Measurements from ENCODE around the gene C1QTNF4.
A peak's percentile ranks its signal among the peaks of the same experiment; 100 is the strongest.

The C1QTNF4 gene

DNA sequence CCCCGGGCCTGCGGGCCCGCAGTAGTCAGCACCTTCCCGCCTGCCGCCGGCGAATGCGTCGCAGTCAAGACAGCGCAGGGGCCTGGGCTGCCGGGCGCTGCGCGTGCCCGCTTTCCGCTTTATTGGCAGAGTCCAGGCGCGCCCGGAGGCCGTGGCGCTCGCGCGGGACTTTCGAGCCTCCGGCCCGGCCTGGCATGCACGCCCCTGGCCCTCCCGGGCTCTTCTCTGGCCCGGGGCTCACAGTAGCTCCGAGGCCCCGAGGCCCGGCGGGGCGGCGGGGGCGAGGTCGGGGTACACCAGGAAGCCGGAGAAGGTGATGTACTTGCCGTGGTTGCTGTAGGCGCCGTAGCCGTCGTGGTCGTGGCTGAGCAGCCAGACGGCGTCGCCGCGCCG lies 4.6 kb downstream of the C1QTNF4 start:
- TF ChIP-seq, protein P1, sequence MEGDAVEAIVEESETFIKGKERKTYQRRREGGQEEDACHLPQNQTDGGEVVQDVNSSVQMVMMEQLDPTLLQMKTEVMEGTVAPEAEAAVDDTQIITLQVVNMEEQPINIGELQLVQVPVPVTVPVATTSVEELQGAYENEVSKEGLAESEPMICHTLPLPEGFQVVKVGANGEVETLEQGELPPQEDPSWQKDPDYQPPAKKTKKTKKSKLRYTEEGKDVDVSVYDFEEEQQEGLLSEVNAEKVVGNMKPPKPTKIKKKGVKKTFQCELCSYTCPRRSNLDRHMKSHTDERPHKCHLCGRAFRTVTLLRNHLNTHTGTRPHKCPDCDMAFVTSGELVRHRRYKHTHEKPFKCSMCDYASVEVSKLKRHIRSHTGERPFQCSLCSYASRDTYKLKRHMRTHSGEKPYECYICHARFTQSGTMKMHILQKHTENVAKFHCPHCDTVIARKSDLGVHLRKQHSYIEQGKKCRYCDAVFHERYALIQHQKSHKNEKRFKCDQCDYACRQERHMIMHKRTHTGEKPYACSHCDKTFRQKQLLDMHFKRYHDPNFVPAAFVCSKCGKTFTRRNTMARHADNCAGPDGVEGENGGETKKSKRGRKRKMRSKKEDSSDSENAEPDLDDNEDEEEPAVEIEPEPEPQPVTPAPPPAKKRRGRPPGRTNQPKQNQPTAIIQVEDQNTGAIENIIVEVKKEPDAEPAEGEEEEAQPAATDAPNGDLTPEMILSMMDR (IDR thresholded peaks at IDR 0.05; ENCODE audit: low read depth, low read length, missing control alignments) = no peak
- peak overlapping the region; percentile 20 for H3K4me3 ChIP-seq (ENCODE audit: low read depth, low read length)
- no peak for DNase-seq (ENCODE audit: low read depth)
- in situ Hi-C loops (cut with HindIII; ENCODE audit: low sequenced_read_pairs) = no loop called here

DNA sequence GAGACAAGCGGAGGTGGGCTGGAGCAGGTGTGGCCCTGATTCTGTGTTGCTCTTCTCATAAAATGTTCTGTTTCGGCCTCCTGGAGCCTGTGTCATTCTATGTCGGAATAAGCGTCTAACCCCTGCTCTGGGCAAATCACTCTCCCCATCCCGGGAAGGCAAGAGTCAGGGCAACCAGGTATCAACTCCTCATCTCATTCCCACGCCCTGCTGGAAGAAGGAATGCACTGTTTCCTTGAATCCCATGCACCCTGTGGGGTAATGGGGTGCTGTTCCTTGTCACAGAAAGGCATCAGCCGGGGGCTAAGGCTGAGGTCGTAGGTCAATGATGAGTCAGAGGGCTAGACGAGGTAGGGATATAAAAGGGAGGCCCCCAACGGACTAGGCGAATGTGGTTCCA lies 5.1 kb downstream of the C1QTNF4 start:
- no peak for DNase-seq (ENCODE audit: low read depth)
- TF ChIP-seq, protein P1 (IDR thresholded peaks at IDR 0.05; ENCODE audit: low read depth, low read length, missing control alignments) = no peak
- peak overlapping the region; percentile 20 for H3K4me3 ChIP-seq (ENCODE audit: low read depth, low read length)
- in situ Hi-C loops (cut with HindIII; ENCODE audit: low sequenced_read_pairs) = no loop called here

DNA sequence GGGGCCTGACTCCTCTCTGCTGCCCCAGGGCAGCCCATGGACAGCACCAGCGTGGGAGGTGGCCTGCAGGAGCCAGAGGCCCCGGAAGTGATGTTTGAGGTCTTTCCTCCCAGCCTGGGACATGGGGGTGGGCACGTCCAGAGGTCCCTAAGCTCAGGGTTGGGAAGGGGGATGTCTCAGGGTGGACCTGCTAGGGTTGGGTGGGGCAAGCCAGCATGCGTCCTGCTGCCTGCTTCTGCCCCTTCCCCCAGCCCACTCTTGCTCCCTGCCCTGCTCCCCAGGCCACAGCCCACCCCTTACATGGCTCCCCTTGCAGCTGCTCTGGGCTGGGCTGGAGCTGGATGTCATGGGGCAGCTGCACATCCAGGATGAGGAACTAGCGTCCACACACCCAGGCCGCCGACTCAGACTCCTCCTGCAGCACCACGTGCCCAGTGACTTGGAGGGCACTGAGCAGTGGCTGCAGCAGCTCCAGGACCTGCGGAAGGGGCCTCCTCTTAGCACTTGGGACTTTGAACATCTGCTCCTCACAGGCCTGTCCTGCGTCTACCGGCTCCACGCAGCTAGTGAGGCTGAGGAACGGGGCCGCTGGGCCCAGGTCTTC lies 6.4 kb downstream of the C1QTNF4 start:
- H3K4me3 ChIP-seq (ENCODE audit: low read depth, low read length) = no peak overlapping the region
- in situ Hi-C loops (cut with HindIII; ENCODE audit: low sequenced_read_pairs) = no loop called here
- TF ChIP-seq, protein P1 (IDR thresholded peaks at IDR 0.05; ENCODE audit: low read depth, low read length, missing control alignments) = no peak
- no peak for DNase-seq (ENCODE audit: low read depth)

DNA sequence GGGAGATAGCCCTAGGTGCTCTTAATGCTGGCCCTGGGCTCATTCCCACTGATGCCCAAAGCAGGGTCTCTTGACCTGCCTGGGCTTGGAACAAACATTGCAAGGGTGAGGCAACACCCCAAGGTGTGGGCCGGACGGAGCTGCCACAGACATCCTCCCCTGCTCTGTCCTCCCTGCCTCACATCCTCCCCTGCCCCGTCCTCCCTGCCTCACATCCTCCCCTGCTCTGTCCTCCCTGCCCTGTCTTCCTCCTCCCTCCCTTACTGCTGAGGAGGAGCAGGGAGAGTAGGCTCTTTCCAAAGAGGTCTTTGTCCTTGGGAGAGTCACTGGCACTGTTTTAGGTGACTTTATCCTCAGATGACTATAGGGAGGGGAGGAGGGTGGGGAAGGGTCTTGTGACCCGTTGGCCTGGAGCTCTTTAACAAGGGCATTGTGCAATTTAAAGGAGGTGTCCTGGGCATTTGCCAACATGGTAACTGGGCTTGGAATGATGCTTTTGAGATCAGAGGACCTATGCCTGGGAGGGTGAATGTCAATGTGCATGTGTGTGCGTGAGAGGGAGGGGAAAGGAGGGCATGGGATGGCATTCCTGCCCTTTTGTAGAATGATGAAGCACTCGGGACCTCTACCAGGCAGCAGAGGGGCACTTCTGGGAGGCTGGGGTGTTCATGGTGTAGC lies 7.0 kb downstream of the C1QTNF4 start:
- no peak for DNase-seq (ENCODE audit: low read depth)
- H3K4me3 ChIP-seq (ENCODE audit: low read depth, low read length) = no peak overlapping the region
- TF ChIP-seq, protein P1 (IDR thresholded peaks at IDR 0.05; ENCODE audit: low read depth, low read length, missing control alignments) = no peak
- in situ Hi-C loops (cut with HindIII; ENCODE audit: low sequenced_read_pairs) = no loop called here

DNA sequence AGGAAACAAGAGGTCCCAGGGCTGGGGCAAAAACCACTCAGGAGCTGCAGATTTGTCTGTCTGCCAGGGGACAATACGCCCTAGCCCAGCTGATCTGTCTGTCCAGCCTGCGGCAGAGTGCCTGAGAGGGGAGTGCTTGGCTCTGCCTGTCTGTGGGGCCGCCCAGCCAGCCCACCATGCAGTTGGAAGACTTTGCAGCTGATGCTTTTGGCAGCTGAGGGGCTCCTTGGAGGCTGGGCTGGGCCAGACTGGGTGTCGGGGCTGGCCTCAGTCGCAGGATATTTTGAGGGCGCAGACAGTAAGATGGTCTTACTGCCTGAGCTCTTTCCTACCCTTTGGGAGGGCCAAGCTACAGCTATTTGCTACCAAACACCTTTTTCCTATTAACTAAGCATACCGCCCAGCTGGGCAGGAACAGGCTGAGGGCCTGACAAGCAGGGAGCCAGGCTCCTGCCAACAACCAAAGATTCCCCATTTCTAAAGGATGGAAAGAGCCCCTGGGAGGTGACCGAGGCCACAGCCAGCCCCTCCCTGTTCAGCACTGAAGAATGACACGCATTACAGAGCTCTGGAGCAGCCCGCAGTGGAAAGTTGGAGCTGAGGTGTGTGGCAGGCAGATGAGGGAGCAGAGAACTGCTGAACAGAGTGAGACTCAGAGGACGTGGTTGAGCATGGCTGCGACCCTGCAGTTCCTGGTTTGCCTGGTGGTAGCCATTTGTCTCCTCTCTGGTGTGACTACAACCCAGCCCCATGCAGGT lies 7.9 kb downstream of the C1QTNF4 start, which contains the start of gene FAM180B:
Gene FAM180B (plus strand): TSS at position 581 of the 758 bp plus-strand sequence. CDS start 91 bp downstream, at position 672.
- H3K4me3 ChIP-seq (ENCODE audit: low read depth, low read length) = no peak within 1 kb of the TSS
- in situ Hi-C loops (cut with HindIII; ENCODE audit: low sequenced_read_pairs) = no loop called here

DNA sequence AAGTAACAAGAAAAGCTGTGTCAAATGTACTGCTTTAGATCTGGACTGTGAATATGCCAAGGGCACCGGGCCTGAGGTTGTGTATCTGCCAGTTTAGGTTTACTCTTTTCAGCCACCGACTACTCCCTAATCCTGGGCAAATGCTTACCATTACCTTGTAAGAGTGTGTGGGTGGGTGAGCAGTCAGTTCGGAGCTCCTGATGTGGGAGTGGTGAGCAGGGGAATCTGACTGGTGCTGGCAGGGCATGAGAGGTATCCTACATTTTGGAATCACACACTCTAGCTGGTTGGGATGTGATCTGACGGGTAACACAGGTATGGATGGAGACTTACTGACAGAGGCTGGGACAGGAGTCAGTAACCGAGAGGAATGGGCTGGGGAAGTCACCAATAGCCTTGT lies 10.4 kb downstream of the C1QTNF4 start:
- in situ Hi-C loops (cut with HindIII; ENCODE audit: low sequenced_read_pairs) = no loop called here
- no peak overlapping the region for H3K4me3 ChIP-seq (ENCODE audit: low read depth, low read length)
- TF ChIP-seq, protein P1 (IDR thresholded peaks at IDR 0.05; ENCODE audit: low read depth, low read length, missing control alignments) = no peak
- no peak for DNase-seq (ENCODE audit: low read depth)

More for the DNA sequence above, 7.9 kb downstream of the C1QTNF4 start, which contains the start of gene FAM180B:
- TF ChIP-seq, protein P1 (IDR thresholded peaks at IDR 0.05; ENCODE audit: low read depth, low read length, missing control alignments) = no peak
- no peak for DNase-seq (ENCODE audit: low read depth)

All from astrocyte of the cerebellum (primary cell).